Epithelial cell of proximal tubule (primary cell): ENCODE measurements around the gene PPP1R13B. TPM values are rescaled to one million over a fixed set of nuclear protein-coding genes. Genes with fewer than 3 reads are reported as not detected.

Experiments used
- DNase-seq: peaks from one replicate; pipeline ENCODE4 v3.0.0-alpha.2; 2011; ENCODE audit warnings: low read depth
- H3K4me3 ChIP-seq: 2 replicates; pipeline ENCODE4 v1.5.1; 2011; ENCODE audit warnings: low read depth, mild to moderate bottlenecking, low read length
- total RNA-seq: library from RNA; depleted of rRNA; stranded (reverse); fragments of >200 nt; gene quantifications from 2 replicates; pipeline ENCODE4 v1.2.3, GENCODE V29; 2015
- TF ChIP-seq, protein P1 (sequence below): conservative IDR thresholded peaks from 2 replicates; pipeline ENCODE4 v1.5.1; 2012; ENCODE audit warnings: low read depth, mild to moderate bottlenecking, low read length

The PPP1R13B gene
- total RNA-seq, 1 donor from 2014 or later = 11.1 TPM

DNA sequence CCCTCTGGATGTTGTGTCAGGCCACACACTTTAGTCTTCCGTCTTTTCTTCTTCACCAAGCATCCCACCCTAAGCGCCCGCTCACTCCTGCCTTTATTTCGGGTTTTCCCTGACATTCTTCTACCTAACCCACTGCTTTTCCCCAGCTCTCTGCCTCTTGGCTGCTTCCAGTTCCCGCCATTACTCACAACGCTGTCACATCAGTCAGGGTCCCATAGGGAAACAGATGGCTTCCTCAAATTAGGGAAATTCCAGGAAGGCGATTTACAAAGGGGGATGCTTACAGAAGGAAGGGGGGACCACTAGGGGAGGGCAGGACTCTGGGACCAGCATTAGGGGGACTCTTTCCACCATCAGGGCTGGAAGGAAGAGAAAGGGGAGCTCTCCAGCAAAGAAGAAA, 9.2 kb upstream of the PPP1R13B start:
- no peak overlapping the region for H3K4me3 ChIP-seq
- DNase-seq = no peak
- TF ChIP-seq, protein P1, sequence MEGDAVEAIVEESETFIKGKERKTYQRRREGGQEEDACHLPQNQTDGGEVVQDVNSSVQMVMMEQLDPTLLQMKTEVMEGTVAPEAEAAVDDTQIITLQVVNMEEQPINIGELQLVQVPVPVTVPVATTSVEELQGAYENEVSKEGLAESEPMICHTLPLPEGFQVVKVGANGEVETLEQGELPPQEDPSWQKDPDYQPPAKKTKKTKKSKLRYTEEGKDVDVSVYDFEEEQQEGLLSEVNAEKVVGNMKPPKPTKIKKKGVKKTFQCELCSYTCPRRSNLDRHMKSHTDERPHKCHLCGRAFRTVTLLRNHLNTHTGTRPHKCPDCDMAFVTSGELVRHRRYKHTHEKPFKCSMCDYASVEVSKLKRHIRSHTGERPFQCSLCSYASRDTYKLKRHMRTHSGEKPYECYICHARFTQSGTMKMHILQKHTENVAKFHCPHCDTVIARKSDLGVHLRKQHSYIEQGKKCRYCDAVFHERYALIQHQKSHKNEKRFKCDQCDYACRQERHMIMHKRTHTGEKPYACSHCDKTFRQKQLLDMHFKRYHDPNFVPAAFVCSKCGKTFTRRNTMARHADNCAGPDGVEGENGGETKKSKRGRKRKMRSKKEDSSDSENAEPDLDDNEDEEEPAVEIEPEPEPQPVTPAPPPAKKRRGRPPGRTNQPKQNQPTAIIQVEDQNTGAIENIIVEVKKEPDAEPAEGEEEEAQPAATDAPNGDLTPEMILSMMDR = no peak

GRCh38 chr14:103856105-103856504, 8.7 kb upstream of the PPP1R13B start:
- H3K4me3 ChIP-seq = no peak overlapping the region
- TF ChIP-seq, protein P1 = no peak
- no peak for DNase-seq

GRCh38 chr14:103855734-103856095, 8.3 kb upstream of the PPP1R13B start:
- H3K4me3 ChIP-seq = no peak overlapping the region
- no peak for DNase-seq
- TF ChIP-seq, protein P1 = no peak

DNA sequence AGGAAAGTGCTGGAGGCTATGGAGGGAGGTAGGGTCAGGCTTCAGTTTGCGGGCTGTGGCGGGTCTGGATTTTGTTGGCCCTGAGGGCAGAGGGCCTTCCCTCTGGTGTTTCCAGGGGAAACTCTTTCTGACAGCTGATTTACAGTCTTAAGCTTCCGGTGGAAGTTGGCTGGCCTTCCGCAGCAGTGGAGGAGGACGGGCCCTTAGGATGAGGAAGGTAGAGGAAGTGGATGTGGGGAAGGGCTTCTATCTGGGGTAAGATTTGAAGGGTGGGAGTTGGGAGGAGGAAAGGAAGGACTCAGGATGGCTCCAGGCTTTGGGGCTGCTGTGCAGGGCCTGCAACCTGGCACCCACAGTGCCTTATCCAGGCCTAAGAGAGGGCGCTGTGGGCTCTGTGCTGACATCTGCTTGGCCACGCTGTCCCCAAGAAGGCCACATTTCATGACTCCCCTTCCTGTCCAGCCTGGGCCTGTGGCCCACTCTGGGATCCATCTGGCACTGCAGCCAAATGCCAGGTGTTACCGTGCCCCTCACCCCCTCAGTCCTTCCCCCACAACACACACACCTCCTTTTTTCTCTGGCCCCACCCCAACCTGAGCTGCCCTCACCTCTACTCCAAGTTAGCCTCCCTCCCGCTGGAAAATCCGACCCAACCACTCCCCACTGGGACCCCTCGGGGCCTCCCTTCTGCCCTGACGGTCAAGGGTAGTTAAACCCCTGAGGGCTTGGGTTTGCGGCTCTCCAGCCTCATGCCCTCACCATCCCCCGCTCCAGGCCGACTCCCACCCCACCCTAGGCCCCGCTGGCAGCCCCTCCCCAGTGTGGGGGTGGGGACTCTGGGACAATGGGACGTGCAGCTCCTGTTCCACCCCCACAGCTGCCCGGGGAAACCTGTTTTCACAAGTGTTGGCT, 7.7 kb upstream of the PPP1R13B start:
- TF ChIP-seq, protein P1 = no peak
- no peak for DNase-seq

DNA sequence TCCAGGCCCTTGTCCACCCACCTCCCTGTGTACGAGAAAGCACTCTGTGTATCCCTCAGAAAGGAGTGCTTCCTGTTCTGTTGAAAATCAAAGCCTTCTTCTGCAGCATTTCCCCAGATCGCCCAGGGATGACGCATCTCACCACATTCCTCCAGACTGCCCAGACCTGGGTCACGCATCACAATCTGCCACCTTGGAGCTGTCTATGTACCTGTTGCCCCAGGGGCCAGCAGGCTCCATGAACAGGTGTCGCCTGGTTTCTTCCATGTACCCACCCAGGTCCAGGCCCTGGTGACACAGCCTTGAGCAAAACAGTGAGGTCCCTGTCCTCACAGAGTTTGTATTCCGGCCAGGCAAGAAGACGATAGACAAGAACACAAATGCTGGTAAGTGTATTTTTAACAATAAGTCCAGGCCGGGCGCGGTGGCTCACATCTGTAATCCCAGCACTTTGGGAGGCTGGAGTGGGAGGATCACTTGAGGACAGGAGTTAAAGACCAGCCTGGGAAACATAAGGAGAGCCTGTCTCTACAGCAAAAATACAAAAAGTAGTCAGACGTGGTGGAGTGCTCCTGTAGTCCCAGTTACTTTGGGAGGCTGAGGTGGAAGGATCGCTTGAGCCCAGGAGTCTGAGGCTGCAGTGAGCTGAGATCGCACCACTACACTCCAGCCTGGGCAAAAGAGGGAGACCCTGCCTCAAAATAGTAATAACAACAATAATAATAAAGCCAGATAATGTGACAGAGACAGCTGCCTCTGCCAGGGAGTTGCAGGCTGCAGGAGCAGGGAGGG, 6.8 kb upstream of the PPP1R13B start:
- no peak for DNase-seq
- TF ChIP-seq, protein P1 = no peak
- H3K4me3 ChIP-seq = no peak overlapping the region

More for the DNA sequence above, 7.7 kb upstream of the PPP1R13B start:
- H3K4me3 ChIP-seq = no peak overlapping the region

- DNase-seq = no peak
- TF ChIP-seq, protein P1 = no peak
- H3K4me3 ChIP-seq = no peak overlapping the region
Measured at GRCh38 chr14:103849151-103849886, 1.9 kb upstream of the PPP1R13B start.
